ENCODE data around the gene TJP1.

Gene TJP1

DNA sequence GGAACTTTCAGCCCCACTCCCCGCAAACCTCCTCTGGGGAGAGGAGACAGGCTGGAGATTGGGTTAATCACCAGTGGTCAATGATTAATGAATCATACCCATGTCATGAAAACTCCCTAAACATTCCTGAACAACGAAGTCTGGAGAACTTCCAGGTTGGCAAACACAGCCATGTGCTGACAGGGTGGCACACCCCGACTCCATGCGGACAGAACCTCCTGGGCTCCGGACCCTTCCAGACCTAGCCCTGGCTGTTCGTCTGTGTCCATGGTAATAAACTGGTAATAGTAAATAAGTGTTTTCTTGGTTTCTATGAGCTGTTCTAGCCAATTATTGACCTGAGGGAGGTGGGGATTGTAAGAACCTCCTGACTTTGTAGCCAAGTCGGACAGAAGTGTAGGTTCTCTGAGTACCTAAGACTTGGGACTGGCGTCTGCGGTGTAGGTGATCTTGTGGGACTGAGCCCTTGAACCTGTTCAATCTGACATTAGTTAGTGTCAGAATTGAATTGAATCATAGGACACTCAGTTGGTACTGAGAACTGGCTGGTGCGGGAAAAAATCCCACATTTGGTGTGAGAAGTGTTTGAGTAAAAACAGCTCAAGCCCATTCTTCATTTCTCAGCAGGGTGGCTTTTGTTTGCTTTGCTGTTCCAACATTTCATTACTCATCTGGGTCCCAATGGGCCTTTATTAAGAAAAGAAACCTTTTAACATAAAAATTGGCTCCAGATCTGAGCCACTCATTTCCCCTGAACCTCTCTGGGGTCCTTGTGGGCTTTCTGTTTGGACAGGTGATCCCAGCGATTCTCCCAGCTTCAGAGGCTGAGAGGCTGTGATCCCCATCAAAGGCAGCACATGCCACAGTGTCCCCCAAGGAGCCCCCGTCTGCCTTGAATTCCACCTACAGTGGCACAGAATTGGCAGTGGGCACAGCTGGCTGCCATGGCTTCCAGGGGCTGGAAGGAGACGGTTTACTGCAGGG is 151.0 kb downstream of the TJP1 start:
- TF ChIP-seq, protein P1, sequence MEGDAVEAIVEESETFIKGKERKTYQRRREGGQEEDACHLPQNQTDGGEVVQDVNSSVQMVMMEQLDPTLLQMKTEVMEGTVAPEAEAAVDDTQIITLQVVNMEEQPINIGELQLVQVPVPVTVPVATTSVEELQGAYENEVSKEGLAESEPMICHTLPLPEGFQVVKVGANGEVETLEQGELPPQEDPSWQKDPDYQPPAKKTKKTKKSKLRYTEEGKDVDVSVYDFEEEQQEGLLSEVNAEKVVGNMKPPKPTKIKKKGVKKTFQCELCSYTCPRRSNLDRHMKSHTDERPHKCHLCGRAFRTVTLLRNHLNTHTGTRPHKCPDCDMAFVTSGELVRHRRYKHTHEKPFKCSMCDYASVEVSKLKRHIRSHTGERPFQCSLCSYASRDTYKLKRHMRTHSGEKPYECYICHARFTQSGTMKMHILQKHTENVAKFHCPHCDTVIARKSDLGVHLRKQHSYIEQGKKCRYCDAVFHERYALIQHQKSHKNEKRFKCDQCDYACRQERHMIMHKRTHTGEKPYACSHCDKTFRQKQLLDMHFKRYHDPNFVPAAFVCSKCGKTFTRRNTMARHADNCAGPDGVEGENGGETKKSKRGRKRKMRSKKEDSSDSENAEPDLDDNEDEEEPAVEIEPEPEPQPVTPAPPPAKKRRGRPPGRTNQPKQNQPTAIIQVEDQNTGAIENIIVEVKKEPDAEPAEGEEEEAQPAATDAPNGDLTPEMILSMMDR (IDR thresholded peaks at IDR 0.05; ENCODE audit: borderline replicate concordance, insufficient read depth, low read depth, low read length), result no peak
- H3K4me3 ChIP-seq (ENCODE audit: low read depth, low read length), result no peak overlapping the region

DNA sequence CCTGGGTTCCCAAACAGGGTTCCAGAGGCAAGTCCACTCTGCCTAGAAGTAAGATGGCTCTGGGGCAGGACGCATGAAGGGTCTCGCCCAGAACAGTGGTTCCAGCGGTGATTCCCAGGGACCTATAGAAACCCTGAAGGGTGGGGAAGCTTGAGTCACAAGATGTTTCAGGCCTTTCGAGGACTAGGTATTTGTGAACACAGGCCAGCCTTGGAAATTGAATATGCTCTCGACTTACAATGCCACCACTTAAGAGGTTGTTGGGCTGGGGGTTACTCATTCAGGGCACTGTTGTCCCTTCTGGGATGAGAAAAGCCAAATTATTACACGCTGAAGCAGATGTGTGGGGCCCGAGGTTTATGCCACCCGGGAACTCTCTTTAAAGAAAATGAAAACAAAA is 152.0 kb downstream of the TJP1 start:
- TF ChIP-seq, protein P1 (IDR thresholded peaks at IDR 0.05; ENCODE audit: borderline replicate concordance, insufficient read depth, low read depth, low read length), result no peak
- no peak overlapping the region for H3K4me3 ChIP-seq (ENCODE audit: low read depth, low read length)

DNA sequence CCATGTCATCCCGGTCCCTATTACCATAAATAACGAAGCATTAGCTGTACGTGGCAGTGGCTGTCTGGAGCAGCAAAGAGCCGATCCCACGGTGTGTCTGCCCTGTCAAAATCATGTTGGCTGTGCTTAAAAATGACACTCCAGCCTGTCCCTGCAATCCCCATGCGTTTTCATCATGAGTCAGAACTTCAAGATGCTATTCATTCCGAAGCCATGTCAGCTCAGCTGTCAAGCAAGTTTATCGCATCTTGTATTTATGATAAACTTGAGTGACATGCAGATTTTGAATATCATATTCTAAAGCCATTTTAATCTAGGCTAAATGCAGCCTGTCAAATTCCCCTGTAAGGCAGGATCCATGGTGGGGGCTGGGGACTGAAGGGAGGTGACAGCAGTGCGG is 152.4 kb downstream of the TJP1 start:
- TF ChIP-seq, protein P1 (IDR thresholded peaks at IDR 0.05; ENCODE audit: borderline replicate concordance, insufficient read depth, low read depth, low read length), result no peak

DNA sequence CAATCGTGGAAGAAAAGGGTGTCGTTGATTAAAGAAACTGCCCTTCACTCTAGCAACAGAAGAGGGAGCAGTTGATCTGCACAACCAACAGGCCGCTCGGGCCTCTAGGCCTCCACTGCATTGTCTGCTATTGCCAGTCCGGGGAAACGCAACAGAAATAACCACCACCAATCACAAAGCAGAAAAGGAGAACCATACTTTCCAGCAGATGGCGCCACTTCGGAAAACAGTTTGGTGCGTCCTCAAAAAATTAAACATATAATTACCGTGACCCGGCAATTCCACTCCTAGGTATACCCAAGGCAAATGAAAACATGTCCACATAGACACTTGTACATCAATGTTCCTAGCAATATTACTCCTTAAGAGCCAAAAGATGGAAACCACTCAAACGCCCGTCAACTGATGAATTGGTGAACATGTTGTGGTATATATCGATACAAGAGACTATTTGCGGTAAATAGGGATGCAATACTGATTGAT is 154.1 kb downstream of the TJP1 start:
- TF ChIP-seq, protein P1 (IDR thresholded peaks at IDR 0.05; ENCODE audit: borderline replicate concordance, insufficient read depth, low read depth, low read length), result no peak
- no peak overlapping the region for H3K4me3 ChIP-seq (ENCODE audit: low read depth, low read length)

More for the DNA sequence above, 152.4 kb downstream of the TJP1 start:
- H3K4me3 ChIP-seq (ENCODE audit: low read depth, low read length), result no peak overlapping the region

DNA sequence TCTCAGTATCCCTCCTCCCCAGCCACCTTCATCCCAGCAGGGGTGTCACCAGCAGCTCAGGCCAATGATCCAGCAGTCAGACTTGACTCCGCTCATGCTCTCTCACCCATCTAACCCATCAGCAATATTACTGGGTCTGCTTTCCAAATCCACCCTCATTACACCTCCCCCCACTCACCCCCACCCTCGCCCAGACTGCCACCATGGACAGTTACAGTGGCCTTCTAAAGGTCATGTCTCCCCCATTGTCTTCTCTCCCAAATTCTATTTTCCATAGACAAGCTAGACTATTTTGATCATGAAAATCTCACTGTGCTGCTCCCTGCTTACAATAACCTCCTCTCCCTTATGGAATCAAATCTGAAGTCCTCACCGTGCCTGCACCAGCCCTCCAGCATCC is 156.0 kb downstream of the TJP1 start:
- TF ChIP-seq, protein P1 (IDR thresholded peaks at IDR 0.05; ENCODE audit: borderline replicate concordance, insufficient read depth, low read depth, low read length), result no peak
- no peak overlapping the region for H3K4me3 ChIP-seq (ENCODE audit: low read depth, low read length)

DNA sequence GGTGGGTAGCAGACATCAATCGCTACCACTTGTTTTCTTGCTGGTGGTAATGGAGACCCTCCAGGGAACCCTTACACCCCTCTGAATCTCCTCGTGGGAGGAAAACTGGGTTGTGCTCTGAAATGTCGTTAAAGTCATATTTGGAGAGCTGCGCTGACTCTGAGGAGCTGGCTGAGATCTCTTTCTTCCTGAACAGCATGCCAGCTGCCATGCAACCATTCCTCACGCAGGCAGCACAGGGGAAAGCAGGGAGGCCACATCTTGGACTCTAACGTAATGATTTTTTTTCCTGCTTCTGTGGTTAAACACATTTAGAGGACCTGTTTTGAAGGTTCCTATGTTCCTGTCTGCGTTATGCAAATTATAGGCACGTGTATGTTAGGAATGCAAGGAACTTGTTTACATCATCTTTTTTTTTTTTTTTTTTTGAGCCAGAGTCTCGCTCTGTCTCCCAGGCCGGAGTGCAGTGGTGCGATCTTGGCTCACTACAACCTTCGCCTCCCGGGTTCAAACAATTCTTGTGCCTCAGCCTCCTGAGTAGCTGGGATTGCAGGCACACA is 156.7 kb downstream of the TJP1 start:
- H3K4me3 ChIP-seq (ENCODE audit: low read depth, low read length), result no peak overlapping the region
- TF ChIP-seq, protein P1 (IDR thresholded peaks at IDR 0.05; ENCODE audit: borderline replicate concordance, insufficient read depth, low read depth, low read length), result no peak

Data from GM12875 (cell line).